GM19468 (cell line): Measurements from ENCODE around the gene MPO.
A peak's percentile ranks its signal among the peaks of the same experiment; 100 is the strongest.

Experiments used
- ATAC-seq: cut with Tn5 transposase; IDR thresholded peaks from one replicate; pipeline ENCODE4 v1.9.1; 2021; ENCODE audit warnings: mild to moderate bottlenecking, moderate library complexity, moderate number of reproducible peaks; ENCODE audit not compliant: unreplicated experiment; ENCODE audit errors: extremely low read depth

The MPO gene

GRCh38 chr17:58238147-58238634 is 42.5 kb downstream of the MPO start, which contains the start of gene LPO:
LPO (plus strand) TSS chr17:58238584; CDS start chr17:58242980, 4,396 bp downstream.
- no peak for ATAC-seq

DNA sequence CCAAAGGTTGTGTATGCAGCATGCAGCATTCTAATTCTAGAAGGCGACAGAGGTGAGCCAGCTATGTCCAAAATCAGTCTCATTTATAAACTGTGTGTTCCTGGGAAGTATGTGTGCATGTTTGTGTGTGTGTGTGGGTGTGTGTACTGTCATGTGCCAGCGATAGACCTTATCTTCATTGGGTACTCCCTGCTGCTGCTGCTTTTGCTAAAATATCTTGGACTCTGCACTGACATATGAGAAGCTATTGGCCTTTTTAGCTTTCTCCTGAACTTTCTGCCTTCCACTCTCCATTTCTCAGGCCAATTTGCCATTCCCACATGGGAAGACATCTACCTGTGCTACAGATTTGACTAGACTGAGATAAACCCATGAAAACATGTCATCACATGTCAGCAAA is 44.3 kb downstream of the MPO start:
- no peak for ATAC-seq

DNA sequence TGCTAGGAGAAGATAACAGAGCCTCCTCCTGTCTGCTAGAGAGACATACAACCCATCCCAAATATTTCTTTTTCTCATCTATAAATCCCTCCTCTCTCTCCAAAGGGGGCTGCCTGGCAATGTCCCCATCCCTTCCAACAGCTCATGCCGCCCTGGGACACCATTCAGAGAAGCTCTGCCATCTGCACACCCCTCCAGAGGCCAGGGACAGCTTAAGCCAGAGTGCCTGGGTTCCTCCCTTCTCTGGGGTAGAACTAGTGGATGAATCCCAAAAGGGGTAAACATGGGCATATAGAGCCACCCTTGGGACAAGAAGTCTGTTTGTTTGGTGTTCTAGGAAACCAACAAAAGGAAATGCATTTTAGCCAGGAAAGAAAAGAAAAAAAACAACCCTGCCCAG is 44.9 kb downstream of the MPO start:
- no peak for ATAC-seq

DNA sequence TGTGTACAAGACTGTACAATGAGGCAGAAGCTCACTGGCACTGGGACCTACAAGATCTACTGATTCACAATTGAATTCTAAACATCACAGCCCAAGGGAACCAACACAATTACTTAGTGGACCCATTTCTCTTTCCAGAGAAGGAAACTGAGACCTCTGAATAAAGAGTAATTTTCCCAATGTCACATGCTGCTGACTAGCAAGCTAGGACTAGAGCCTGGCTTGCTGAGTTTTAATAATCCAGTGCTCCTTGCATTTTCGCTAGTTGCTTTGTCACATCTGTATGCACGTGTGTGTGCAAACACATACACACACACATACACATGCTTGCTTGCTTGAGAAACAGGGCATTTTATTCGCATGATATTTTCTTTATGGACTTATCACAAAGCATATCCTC is 46.2 kb downstream of the MPO start:
- ATAC-seq, result no peak

DNA sequence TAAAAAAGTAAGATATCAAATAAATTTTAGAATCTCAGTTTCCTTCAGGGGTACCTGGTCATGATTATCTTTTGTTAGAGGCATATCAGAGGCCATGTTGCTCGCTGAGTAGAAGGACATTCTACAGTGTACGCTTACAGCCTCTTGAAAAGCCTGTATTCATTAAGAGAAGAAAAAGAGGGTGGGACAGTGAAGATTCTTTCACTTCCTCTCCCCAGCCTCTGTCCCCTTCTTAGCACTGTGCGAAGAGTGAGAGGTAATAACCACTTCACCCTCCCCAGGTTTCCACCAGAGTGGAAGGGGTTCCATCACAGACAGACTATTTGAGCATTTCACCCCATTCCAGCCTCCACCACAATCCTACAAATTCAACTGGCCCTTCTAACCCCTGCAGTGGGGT is 47.2 kb downstream of the MPO start:
- peak; percentile 43 for ATAC-seq

DNA sequence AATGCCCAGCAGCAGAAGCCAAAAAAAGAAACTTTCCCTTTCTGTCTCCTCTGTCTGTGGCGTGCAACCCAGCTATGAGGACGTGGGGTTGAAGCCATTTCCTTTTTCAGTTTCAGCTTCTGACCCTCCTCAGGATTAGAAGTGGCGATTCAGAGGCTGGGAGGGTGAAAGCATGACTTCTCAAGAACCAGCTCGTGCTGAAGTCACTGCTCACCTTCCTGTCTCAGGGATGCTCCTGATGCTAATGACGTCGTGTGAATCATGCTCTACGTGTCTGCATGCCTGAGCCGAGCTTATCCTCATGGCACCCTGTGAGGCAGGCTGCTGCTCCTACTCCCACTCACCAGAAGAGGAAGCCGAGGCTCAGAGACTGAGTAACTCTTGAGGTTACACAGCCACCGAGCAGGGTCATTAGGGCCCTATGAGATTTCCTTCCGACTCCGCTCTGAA is 48.0 kb downstream of the MPO start:
- peak; percentile 57 for ATAC-seq

GRCh38 chr17:58231641-58232040 is 49.1 kb downstream of the MPO start:
- no peak for ATAC-seq

GRCh38 chr17:58229881-58230280 is 50.9 kb downstream of the MPO start:
- ATAC-seq, result no peak

DNA sequence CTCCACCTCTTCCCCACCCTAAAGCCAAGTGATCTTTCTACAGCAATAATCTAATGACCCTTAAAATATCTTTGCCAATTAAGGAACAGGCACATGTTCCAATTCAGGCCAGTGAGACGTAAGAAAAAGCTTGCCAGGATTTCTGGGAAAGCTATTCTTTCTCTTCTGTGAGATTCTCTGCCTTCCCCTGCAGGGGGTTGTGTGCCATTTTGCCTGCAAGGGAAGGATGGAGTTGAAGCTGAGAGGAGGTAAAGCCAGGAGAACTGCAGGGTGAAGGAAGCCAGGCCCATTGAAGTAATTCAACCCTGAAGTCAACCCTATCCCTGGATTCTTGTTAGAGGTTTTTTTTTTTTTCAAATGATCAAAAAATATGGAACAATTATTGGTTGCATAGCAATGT is 51.4 kb downstream of the MPO start:
- ATAC-seq, result no peak

- no peak for ATAC-seq
These were observed 52.1 kb downstream of the MPO start for GRCh38 chr17:58228679-58229078.

DNA sequence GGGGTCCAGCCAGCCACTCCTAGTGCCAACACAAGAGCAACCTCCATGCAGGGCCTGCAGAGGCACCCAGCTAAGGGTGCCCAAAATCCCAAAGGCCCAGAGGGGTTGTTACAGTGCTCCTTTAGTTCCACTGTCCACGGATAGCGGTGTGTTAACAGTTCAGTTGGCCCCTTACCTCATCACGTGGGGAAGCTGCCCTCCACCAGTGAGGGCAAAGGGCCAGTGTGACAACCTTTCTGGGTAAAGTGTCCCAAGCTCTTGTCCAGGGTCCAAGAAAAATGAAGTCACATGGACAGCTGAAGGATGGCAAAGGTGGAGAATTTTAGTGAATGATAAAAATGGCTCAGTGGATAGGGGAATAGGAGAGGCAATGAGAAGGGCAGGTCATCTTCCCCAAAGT is 53.0 kb downstream of the MPO start:
- ATAC-seq, result no peak

DNA sequence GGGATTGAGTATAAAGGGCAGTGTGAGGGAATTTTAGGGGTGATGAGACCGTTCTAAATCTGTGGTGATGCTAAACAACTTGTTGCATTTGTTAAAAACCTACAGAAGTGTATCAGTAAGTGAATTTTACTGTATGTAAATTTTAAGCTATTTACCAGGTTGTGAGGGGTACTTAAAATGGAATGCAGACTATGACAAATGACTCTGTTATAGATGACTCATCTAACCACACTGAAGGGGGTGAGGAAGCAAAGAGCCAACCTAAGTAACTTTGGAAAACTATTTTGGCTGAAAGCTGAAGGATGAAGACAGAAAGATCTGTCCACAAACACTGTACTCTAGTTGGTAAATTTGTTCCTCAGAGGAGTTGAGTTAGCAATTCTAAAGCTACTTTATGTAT is 56.4 kb downstream of the MPO start:
- no peak for ATAC-seq
